HCT116 (cell line): Measurements from ENCODE around the gene KMT2C. TPM values are rescaled to one million over a fixed set of nuclear protein-coding genes. Genes with fewer than 3 reads are reported as not detected.

Experiments used
- ATAC-seq: fragments of 200-7000 bp; cut with Tn5 transposase; 2 replicates; pipeline ENCODE4 v1.9.1; 2020; ENCODE audit warnings: mild to moderate bottlenecking, moderate library complexity
- BruUV-seq: library from RNA; stranded (reverse); fragments of 400-500 nt; replicated peaks from 2 replicates; lab custom pipeline; 2021; lab: Mats Ljungman, UMichigan
- CTCF ChIA-PET: fragments of 300-600 bp; sonication (Branson Sonifier 250); formaldehyde crosslinking; loops from one replicate; lab custom pipeline; 2021; ENCODE audit warnings: antibody characterized with exemption; lab: Charles Lee
- POLR2A ChIA-PET: fragments of 300-600, 350-600 bp; sonication (Branson Sonifier 250); formaldehyde crosslinking; loops from one replicate; lab custom pipeline; 2021; ENCODE audit warnings: antibody characterized with exemption; lab: Charles Lee
- RAD21 ChIA-PET, 2 experiments: fragments of 300-600 bp; sonication (Branson Sonifier 250); formaldehyde crosslinking; loops; one replicate each; lab custom pipeline; 2023; ENCODE audit warnings: low total read pairs in 2 of 2; ENCODE audit not compliant: uncharacterized antibody in 2 of 2, unreplicated experiment in 2 of 2, low non-redundant PET in 1 of 2; lab: Charles Lee
- DNase-seq: peaks from one replicate; pipeline ENCODE4 v3.0.0-alpha.2; 2010; ENCODE audit warnings: low read depth, low spot score
- H2AFZ ChIP-seq: fragments of 200-600 bp; shearing (Covaris generic), sonication (generic); 2 replicates; pipeline ENCODE4 v1.6.1; 2017; ENCODE audit warnings: low read depth, mixed run types, mixed read lengths, antibody characterized with exemption, low read length; ENCODE audit not compliant: poor library complexity, severe bottlenecking
- H3K27ac ChIP-seq: 2 replicates; pipeline ENCODE4 v1.5.1; 2012; ENCODE audit warnings: low read depth, low read length
- H3K27me3 ChIP-seq: fragments of 200-600 bp; sonication (generic); 2 replicates; pipeline ENCODE4 v1.6.1; 2016; ENCODE audit warnings: mixed run types, low read length, mixed read lengths; ENCODE audit not compliant: insufficient read depth
- H3K36me3 ChIP-seq, 2 experiments: fragments of 200-500 bp in 1 of 2; fragments of 200-600 bp in 1 of 2; sonication (Bioruptor generic) in 1 of 2; sonication (generic) in 1 of 2; 2 replicates each; pipeline versions ENCODE4 v1.5.1 to v1.6.1; 2014 to 2016; ENCODE audit warnings: low read length in 2 of 2, inconsistent platforms in 1 of 2, mixed read lengths in 1 of 2, mixed run types in 1 of 2; ENCODE audit not compliant: insufficient read depth in 2 of 2, control insufficient read depth in 1 of 2
- H3K4me1 ChIP-seq, 2 experiments: fragments of 200-600 bp in 1 of 2; sonication (generic) in 1 of 2; 2 replicates each; pipeline versions ENCODE4 v1.5.1 to v1.6.1; 2012 to 2017; ENCODE audit warnings: low read length in 2 of 2, inconsistent platforms in 1 of 2, mild to moderate bottlenecking in 1 of 2, mixed read lengths in 1 of 2, mixed run types in 1 of 2, moderate library complexity in 1 of 2; ENCODE audit not compliant: insufficient read depth in 2 of 2, control insufficient read depth in 1 of 2
- H3K4me2 ChIP-seq: fragments of 200-600 bp; sonication (generic); 2 replicates; pipeline ENCODE4 v1.6.1; 2017; ENCODE audit warnings: mixed run types, low read length, mixed read lengths
- H3K4me3 ChIP-seq, 2 experiments: fragments of 200-600 bp in 1 of 2; sonication (generic) in 1 of 2; replicated peaks in 1 of 2; 2 replicates each; pipeline ENCODE4 v1.5.1; 2011 to 2016; ENCODE audit warnings: low read length in 2 of 2, control low read depth in 1 of 2, low read depth in 1 of 2, mild to moderate bottlenecking in 1 of 2, mixed read lengths in 1 of 2, mixed run types in 1 of 2
- H3K79me2 ChIP-seq: fragments of 200-600 bp; sonication (generic); 2 replicates; pipeline ENCODE4 v1.6.1; 2017; ENCODE audit warnings: mild to moderate bottlenecking, mixed run types, low read length, moderate library complexity, mixed read lengths; ENCODE audit not compliant: insufficient read depth
- H3K9ac ChIP-seq: fragments of 200-600 bp; sonication (generic); 2 replicates; pipeline ENCODE4 v1.6.1; 2016; ENCODE audit warnings: low read length, mixed read lengths
- H3K9me2 ChIP-seq: fragments of 200-600 bp; sonication (generic), shearing (Covaris generic); 2 replicates; pipeline ENCODE4 v1.6.1; 2017; ENCODE audit warnings: mixed run types, mild to moderate bottlenecking, moderate library complexity; ENCODE audit not compliant: insufficient read depth
- H3K9me3 ChIP-seq, 2 experiments: fragments of 200-500 bp in 1 of 2; fragments of 200-600 bp in 1 of 2; sonication (Bioruptor generic) in 1 of 2; sonication (generic) in 1 of 2; 2 replicates each; pipeline ENCODE4 v1.6.1; 2014 to 2017; ENCODE audit warnings: low read length in 2 of 2, mixed read lengths in 2 of 2, inconsistent platforms in 1 of 2, low read depth in 1 of 2, mild to moderate bottlenecking in 1 of 2, mixed run types in 1 of 2, moderate library complexity in 1 of 2; ENCODE audit not compliant: control insufficient read depth in 1 of 2, insufficient read depth in 1 of 2
- H4K20me1 ChIP-seq: fragments of 200-600 bp; sonication (generic), shearing (Covaris generic); 2 replicates; pipeline ENCODE4 v1.6.1; 2017; ENCODE audit warnings: mixed run types, mild to moderate bottlenecking, moderate library complexity; ENCODE audit not compliant: insufficient read depth
- CBX3 ChIP-seq: IDR thresholded peaks from 2 replicates; pipeline ENCODE4 v1.6.1; 2012; ENCODE audit warnings: low read depth
- ELF1 ChIP-seq: IDR thresholded peaks from 2 replicates; pipeline ENCODE4 v1.6.1; 2012; ENCODE audit warnings: low read depth, borderline replicate concordance
- JUND ChIP-seq: IDR thresholded peaks from 2 replicates; pipeline ENCODE4 v1.6.1; 2012
- POLR2A ChIP-seq: IDR thresholded peaks from 2 replicates; pipeline ENCODE4 v1.7.0; 2011; ENCODE audit warnings: borderline replicate concordance; ENCODE audit not compliant: insufficient read depth, insufficient read length; ENCODE audit errors: extremely low read depth
- POLR2AphosphoS5 ChIP-seq: IDR thresholded peaks from 2 replicates; pipeline ENCODE4 v1.6.1; 2011; ENCODE audit warnings: mild to moderate bottlenecking, low read depth, low read length, moderate library complexity
- RAD21 ChIP-seq: IDR thresholded peaks from 2 replicates; pipeline ENCODE4 v1.6.1; 2012; ENCODE audit warnings: low read depth, mild to moderate bottlenecking
- SRF ChIP-seq: IDR thresholded peaks from 2 replicates; pipeline ENCODE4 v1.6.1; 2012; ENCODE audit warnings: low read depth
- TCF7L2 ChIP-seq: IDR thresholded peaks from 2 replicates; pipeline ENCODE4 v1.7.0; 2011; ENCODE audit warnings: borderline replicate concordance, inconsistent platforms; ENCODE audit not compliant: insufficient read depth, insufficient read length; ENCODE audit errors: extremely low read depth
- ZBTB33 ChIP-seq: IDR thresholded peaks from 2 replicates; pipeline ENCODE4 v1.6.1; 2011; ENCODE audit warnings: mild to moderate bottlenecking, low read length, moderate library complexity; ENCODE audit not compliant: insufficient replicate concordance; ENCODE audit errors: extremely low read depth
- ZNF274 ChIP-seq: fragments of 200-500 bp; sonication (Bioruptor generic); IDR thresholded peaks from 2 replicates; pipeline ENCODE4 v1.6.1; 2014; ENCODE audit warnings: mild to moderate bottlenecking, low read depth, low read length, inconsistent platforms
- intact Hi-C: fragments of 100-400 bp; cut with micrococcal nuclease; formaldehyde crosslinking; loops from 2 replicates; pipeline ENCODE4 v1.10.0; 2022
- total RNA-seq: library from RNA; stranded (reverse); gene quantifications from one replicate; pipeline ENCODE4 v1.2.1, GENCODE V29; 2021; ENCODE audit not compliant: unreplicated experiment
- TF ChIP-seq, protein P1 (sequence below), 3 experiments: fragments of 200-600 bp in 1 of 3; sonication (generic) in 1 of 3; IDR thresholded peaks in 2 of 3; conservative IDR thresholded peaks in 1 of 3; 2 replicates each; pipeline ENCODE4 v1.5.1; 2012 to 2017; ENCODE audit warnings: low read depth in 2 of 3, low read length in 2 of 3, antibody characterized with exemption in 1 of 3, borderline replicate concordance in 1 of 3, control low read depth in 1 of 3, mild to moderate bottlenecking in 1 of 3, mixed read lengths in 1 of 3, mixed run types in 1 of 3, moderate library complexity in 1 of 3; ENCODE audit not compliant: insufficient read depth in 1 of 3
- TF ChIP-seq, protein P2 (sequence below): IDR thresholded peaks from 2 replicates; pipeline ENCODE4 v1.6.1; 2012

Gene KMT2C
- total RNA-seq, 1 experiment from 2014 or later: 22.9 TPM

GRCh38 chr7:152355474-152356057 is 80.2 kb downstream of the KMT2C start (continued):
- TF ChIP-seq, protein P1, sequence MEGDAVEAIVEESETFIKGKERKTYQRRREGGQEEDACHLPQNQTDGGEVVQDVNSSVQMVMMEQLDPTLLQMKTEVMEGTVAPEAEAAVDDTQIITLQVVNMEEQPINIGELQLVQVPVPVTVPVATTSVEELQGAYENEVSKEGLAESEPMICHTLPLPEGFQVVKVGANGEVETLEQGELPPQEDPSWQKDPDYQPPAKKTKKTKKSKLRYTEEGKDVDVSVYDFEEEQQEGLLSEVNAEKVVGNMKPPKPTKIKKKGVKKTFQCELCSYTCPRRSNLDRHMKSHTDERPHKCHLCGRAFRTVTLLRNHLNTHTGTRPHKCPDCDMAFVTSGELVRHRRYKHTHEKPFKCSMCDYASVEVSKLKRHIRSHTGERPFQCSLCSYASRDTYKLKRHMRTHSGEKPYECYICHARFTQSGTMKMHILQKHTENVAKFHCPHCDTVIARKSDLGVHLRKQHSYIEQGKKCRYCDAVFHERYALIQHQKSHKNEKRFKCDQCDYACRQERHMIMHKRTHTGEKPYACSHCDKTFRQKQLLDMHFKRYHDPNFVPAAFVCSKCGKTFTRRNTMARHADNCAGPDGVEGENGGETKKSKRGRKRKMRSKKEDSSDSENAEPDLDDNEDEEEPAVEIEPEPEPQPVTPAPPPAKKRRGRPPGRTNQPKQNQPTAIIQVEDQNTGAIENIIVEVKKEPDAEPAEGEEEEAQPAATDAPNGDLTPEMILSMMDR (IDR thresholded peaks at IDR 0.05 in 2 of 3, conservative IDR thresholded peaks at IDR 0.05 in 1 of 3; ENCODE audit: borderline replicate concordance in 1 of 3, insufficient read depth in 1 of 3, low read depth in 2 of 3, low read length in 2 of 3): no peak
- TF ChIP-seq SRF (no peak), JUND (no peak), ZBTB33 (no peak), ZNF274 (no peak), TCF7L2 (no peak), CBX3 (no peak)
- TF ChIP-seq, all 23 proteins: peak for 0

DNA sequence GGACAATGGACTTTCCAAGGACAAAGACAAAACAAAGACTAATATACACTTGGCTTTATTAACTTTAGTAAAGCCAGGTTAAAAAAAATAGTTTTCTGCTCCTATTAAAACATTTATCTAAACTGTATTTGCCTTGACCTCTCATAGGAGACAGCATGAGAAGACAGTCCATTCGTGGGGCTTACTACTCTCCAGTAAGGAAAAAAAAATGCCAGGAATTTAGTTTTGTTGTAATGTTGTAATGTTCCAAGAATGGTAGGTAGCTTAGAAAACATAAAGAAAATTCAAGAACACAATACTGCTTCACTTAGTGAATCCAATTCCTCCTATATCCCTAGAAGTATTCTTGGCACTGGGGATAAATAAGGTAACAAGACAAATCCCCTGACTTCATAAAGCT is 81.7 kb downstream of the KMT2C start:
- Histone ChIP-seq H3K4me1 (peaks cover 0 to 5% of the 10 kb centered on the region in 2 experiments; a peak in 1 of 4 replicates), H3K4me3 (no peak overlapping the region), H3K27ac (no peak overlapping the region), H4K20me1 (no peaks in the 10 kb centered on the region), H3K79me2 (peaks cover 22% of the 10 kb centered on the region)
- TF ChIP-seq, protein P2, sequence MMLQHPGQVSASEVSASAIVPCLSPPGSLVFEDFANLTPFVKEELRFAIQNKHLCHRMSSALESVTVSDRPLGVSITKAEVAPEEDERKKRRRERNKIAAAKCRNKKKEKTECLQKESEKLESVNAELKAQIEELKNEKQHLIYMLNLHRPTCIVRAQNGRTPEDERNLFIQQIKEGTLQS: no peak
- TF ChIP-seq ELF1 (no peak), POLR2AphosphoS5 (no peak), POLR2A (no peak), JUND (no peak), RAD21 (no peak)
- TF ChIP-seq, protein P1 (IDR thresholded peaks at IDR 0.05 in 2 of 3, conservative IDR thresholded peaks at IDR 0.05 in 1 of 3; ENCODE audit: borderline replicate concordance in 1 of 3, insufficient read depth in 1 of 3, low read depth in 2 of 3, low read length in 2 of 3): no peak
- TF ChIP-seq, all 23 proteins: peak for 0
- intact Hi-C loops: no loop called here
- no peak overlapping the region for H2AFZ ChIP-seq
- no peaks in the 10 kb centered on the region for H3K9me2 ChIP-seq
- ChIA-PET RAD21 (no interaction called here), POLR2A (no interaction called here), CTCF (no interaction called here)
- no peak overlapping the region for H3K9ac ChIP-seq
- no peaks in the 10 kb centered on the region for H3K9me3 ChIP-seq
- DNase-seq (no peak), ATAC-seq (no peak)
- BruUV-seq: no TSS peak
- H3K36me3 ChIP-seq: no peaks in the 10 kb centered on the region
- H3K4me2 ChIP-seq: no peak overlapping the region
- no peaks in the 10 kb centered on the region for H3K27me3 ChIP-seq
